HG03025 (cell line): ENCODE data around the gene HSBP1.

Experiments used
- ATAC-seq: cut with Tn5 transposase; IDR thresholded peaks from one replicate; pipeline ENCODE4 v1.9.1; 2021; ENCODE audit warnings: mild to moderate bottlenecking, moderate library complexity; ENCODE audit not compliant: unreplicated experiment, low FRiP score

HSBP1 gene

GRCh38 chr16:83835586-83836566, 28.1 kb downstream of the HSBP1 start:
- no peak for ATAC-seq

- ATAC-seq = no peak
Measured at GRCh38 chr16:83837566-83837965, 29.8 kb downstream of the HSBP1 start.

DNA sequence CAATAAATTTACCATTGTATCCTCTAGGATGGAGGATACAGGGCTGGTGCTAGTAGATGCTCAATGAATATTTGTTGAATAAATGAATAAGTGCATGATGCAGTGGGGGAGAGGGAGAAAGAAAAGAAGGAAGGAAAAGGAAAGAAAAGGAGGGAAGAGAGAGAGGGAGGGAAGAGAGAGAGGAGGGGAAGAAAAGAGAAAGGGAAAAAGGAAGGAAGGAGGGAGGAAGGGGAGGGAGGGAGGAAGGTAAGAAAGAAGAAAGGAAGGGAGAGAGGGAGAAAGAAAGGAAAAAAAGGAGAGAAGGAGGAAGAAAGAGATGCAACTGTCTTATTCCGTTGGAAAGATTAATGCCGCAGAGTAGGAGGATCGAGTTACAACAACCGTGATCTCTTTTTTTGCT, 30.4 kb downstream of the HSBP1 start:
- ATAC-seq = no peak

- ATAC-seq = no peak
Measured at GRCh38 chr16:83839561-83839960, 31.8 kb downstream of the HSBP1 start.

- no peak for ATAC-seq
Measured at GRCh38 chr16:83840060-83840617, 32.4 kb downstream of the HSBP1 start.

GRCh38 chr16:83842291-83842690, 34.5 kb downstream of the HSBP1 start:
- ATAC-seq = no peak

DNA sequence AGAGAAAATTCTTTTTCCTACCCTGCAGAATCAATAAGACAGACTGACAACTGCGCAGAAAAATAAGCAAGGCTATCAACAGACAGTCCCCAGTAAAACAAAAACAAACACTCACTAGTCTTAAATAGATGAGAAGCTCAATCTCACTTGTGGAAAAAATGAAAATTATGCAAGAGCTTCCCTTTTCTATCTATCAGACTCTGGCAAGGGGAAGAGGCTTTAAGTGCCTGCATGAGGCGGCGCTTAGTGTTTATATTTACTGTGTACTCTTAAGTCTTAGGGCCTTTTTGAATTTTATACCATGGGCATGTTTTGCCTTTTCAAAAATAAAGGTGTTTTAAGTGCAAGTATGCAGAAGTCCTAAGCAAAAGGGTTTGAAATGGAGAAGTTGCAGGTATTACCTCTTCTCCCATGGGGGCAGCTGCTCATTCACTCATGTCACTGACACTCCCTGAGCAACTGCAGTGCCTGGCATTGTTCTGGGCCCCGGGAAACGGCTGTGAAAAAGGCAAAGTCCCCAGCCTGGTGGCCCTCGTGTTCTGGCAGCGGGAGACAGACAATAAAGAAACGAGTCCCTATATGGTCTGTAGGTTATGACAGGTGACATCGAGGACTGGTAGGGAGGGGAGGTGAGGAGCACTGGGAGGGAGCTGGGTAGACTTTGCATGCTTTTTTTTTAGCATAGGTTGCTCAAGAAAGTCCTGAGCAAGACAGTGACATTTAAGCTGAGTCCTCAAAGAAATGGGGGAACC, 35.2 kb downstream of the HSBP1 start:
- no peak for ATAC-seq

DNA sequence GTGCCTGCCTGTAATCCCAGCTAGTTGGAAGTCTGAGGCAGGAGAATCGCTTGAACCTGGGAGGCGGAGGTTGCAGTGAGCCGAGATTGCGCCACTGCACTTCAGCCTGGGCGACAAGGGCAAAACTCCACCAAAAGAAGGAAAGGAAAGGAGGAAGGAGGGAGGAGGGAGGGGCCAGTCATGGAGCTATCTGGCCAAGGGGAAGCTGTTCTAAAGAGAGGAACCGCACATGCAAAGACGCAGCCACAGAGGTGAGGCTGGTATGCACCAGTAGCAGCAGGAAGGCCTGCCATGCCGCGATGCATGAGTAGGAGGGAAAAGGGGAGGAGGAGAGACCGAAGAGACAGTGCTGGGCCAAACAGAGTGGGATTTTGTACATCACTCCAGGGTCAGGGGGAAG, 35.9 kb downstream of the HSBP1 start:
- no peak for ATAC-seq

DNA sequence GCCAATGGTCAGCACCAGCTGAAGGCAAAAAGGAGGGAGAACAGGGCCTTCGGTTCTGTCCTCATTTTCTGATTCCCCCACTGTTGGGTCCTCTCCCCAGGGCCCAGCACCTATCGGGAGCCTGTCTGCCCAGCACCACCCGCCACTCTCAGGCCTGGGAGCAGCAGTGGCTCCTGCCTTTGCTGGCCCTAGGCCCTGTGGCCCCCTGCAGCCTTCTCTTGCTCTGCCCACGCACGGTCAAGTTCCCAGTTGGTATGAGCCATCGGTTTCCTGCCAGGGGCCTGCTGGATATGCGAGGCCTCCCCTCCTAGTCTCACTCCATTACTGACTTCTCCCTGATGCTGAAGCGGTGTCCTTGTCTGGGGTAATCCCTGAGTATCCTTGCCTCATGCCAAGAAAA, 37.5 kb downstream of the HSBP1 start:
- no peak for ATAC-seq

GRCh38 chr16:83847371-83848225, 39.8 kb downstream of the HSBP1 start:
- ATAC-seq = no peak

DNA sequence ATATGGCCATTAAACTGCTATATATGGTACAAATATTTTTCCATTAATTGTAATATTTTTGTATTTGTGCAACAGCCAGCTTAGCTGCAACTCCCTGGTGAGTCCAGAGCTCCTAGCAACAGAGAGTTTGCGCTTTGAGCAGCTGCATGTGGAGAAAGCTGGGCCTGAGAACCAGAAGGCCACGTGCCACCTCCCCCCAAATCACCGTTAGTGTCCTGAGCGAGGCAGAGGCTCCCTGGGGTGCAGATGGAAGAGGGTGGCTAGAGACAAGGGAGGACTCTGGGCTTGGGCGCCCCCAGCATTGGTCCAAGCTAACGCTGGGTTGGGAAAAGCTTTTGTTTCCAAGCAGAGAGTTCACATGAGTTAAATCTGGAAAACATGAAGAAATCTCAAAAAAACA, 41.6 kb downstream of the HSBP1 start:
- no peak for ATAC-seq

- ATAC-seq = no peak
Measured at GRCh38 chr16:83850947-83851346, 43.2 kb downstream of the HSBP1 start.

GRCh38 chr16:83851473-83851872, 43.7 kb downstream of the HSBP1 start:
- no peak for ATAC-seq

- no peak for ATAC-seq
Measured at GRCh38 chr16:83852774-83853173, 45.0 kb downstream of the HSBP1 start.

DNA sequence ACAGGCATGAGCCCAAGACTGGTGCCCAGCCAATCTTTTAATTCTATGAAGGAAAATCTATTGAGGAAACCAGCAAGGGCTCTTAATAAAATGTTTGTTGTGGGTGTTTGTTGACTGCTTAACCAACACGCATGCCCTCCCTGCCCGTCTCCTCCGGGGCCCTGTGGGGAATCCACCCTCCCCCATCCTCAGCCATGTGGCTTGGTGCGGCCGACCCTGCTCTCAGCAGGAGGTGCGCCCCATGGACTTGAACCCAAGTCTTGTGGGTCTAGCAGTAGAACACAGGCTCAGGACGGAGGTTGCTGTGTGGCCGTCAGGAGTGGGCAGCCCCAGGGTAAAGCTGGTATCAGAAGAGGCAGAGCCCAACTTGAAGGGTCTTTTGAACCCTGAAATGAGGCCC, 46.1 kb downstream of the HSBP1 start:
- no peak for ATAC-seq

DNA sequence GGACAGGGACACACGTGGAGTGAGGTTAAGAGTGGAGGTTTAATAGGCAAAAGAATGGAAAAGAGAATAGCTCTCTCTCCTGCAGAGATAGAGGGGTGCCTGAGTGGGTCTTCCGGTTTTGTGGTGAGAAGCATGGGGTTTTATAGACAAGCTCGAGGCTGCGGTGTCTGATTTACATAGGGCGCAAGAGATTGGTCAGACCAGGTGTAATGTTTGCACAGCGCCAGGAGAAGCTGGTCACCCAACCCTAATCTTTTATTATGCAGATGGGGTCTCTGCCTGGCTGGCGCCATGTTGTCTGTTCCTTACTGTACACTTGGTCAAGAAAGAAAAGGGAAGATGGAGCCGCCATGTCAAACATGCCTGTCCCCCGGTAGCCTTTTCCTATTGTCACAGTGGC, 46.6 kb downstream of the HSBP1 start:
- ATAC-seq = no peak

GRCh38 chr16:83856792-83857191, 49.0 kb downstream of the HSBP1 start:
- ATAC-seq = no peak

DNA sequence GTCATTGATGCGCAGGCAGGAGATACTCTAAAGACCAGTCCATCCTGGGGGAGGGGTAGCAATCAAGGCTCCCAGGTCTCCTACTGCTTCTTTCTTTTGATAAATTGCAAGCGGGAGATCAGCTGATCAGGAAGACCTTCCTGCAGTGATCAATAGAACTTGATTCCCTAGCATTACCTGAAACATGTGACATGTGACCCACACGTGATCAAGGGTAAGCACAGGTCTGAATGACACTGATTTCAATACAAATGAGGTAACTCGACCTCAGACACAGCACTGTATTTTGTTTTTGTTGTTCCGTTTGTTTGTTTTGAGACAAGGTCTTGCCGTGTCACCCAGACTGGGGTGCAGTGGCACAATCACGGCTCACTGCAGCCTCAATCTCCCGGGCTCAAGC, 51.5 kb downstream of the HSBP1 start:
- ATAC-seq = no peak

DNA sequence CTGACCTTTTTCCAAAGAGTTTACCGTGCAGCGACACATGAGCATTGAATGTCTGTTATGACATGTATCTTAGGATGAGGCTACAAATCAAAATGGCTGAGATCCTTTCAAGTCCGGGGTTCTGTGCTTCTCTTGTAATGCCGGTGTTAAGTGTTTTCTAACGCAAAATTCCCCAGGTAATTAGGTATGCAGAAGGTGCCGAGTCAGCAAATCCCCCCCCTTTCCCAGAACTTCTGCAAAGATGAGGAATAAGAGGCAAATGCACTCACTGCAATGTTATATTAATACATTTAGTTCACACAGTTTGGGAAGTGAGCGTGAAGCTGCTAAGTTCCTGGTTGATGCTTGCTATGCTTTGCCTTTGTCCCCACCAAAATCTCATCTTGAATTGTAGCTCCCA, 54.9 kb downstream of the HSBP1 start:
- ATAC-seq = no peak

DNA sequence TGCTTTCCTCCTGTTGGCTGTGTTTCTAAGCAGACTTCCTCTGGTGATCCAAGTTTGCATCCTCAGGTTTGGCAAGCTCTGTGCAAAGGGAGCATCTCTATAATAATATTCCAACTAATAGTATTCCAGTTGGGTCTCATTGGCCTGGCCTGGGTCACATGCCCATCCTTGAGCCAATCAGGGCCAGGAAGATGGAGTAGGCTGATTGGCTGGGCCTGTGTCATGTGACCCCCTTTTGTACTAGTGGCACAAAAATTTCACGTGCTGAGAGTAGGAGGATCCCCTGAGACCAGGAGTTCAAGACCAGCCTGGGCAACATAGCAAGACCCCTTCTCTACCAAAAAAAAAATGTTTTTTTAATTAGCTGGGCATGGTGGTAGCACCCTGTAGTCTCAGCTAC, 55.9 kb downstream of the HSBP1 start:
- no peak for ATAC-seq
